GM15510 (cell line): ENCODE measurements around the gene RFX1.

Experiments used
- POLR2A ChIP-seq: IDR thresholded peaks from 3 replicates; pipeline ENCODE4 v1.6.1; 2011; ENCODE audit warnings: borderline replicate concordance; ENCODE audit not compliant: insufficient read length; ENCODE audit errors: extremely low read depth

The RFX1 gene

GRCh38 chr19:13937479-13938300 is 68.4 kb downstream of the RFX1 start:
- TF ChIP-seq POLR2A = no peak

GRCh38 chr19:13935765-13936510 is 70.2 kb downstream of the RFX1 start:
- TF ChIP-seq POLR2A = no peak

GRCh38 chr19:13934785-13935109 is 71.4 kb downstream of the RFX1 start:
- no peak for TF ChIP-seq POLR2A

DNA sequence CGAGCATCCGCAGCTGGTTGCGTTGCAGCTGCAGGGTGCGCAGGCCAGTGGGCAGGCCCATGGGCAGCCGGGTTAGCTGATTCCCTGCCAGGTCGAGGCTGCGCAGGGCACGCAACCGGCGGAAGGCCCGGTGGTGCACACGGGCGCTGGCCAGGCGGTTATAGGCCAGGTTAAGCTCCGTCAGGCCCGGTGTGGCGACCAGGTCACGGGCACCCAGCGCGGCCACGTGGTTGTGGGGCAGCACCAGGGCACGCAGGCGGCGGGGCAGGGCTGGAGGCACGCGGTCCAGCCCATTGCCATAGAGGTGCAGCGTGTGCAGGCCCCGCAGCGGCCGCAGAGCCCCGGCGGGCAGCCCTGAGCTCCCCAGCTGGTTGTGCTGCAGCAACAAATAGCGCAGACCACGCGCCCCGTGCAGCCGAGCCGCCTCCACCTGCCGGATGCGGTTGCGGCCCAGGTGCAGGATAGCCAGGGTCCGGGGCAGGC is 73.2 kb downstream of the RFX1 start:
- no peak for TF ChIP-seq POLR2A

DNA sequence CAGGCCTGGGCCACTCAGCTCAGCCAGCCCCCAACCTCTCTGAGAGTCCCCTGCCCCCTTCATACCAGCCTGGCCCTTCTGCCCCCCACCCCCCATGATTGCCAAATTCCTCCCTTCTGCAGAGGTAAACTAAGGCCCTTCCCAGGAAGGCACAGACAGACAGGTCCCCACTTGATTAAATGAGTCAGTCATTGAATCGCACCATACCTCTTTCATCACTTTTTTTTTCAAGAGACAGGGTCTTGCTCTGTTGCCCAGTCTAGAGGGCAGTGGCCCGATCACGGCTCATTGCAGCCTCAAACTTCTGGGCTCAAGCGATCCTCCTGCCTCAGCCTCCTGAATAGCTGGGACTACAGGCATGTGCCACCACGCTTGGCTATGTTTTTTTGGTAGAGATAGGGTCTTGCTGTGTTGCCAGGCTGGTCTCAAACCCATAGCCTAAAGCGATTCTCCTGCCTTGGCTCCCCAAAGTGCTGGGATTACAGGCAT is 73.9 kb downstream of the RFX1 start:
- TF ChIP-seq POLR2A = no peak

- TF ChIP-seq POLR2A = peak; percentile 14
Observed at GRCh38 chr19:13931391-13932148, 74.5 kb downstream of the RFX1 start.

- TF ChIP-seq POLR2A = no peak
Observed at GRCh38 chr19:13930402-13930801, 75.7 kb downstream of the RFX1 start.

DNA sequence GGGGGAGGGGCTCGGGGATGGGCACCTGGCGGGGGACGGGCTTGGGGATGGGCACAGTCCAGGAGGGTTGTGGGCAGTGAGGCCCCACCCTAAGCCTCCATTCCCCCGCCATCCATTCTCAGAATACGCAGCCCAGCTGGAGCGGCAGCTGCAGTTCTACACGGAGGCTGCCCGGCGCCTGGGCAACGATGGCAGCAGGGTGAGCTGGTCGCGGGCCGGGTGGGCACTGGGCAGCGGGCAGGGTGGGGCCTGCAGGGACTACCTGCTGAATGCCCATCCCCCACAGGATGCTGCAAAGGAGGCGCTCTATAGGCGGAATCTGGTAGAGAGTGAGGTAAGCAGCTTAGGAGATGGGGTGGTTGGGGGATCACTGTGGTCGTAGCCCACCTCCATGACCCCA is 76.2 kb downstream of the RFX1 start:
- no peak for TF ChIP-seq POLR2A

DNA sequence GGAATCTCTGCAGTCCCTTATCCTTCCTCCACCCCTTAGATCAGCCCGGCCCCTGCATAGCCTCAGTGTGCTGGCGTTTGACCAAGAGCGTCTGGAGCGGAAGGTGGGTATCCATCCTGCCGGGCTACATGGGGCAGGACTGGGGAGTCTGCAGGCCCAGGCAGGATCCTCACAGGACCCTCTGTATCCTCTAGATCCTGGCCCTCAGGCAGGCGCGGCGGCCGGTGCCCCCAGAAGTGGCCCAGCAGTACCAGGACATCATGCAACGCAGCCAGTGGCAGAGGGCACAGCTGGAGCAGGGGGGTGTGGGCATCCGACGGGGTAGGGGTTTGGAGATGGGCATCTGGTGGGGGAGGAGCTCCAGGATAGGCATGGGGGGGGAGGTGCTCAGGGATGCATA is 76.8 kb downstream of the RFX1 start:
- no peak for TF ChIP-seq POLR2A

DNA sequence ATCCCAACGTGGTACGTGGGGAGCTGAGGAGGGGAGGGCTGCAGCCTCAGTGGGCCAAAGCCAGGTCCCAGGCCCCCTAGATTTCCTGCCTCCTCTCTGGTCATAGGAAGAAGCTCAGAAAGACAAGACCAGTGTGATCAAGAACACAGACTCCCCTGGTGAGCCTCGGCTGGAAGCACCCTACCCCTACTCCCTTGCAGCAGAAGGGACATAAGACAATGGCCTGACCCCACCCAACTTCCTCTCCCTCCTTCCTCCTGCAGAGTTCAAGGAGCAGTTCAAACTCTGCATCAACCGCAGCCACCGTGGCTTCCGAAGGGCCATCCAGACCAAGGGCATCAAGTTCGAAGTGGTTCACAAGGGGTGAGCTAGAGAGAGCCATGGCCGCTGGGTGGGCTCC is 79.4 kb downstream of the RFX1 start:
- no peak for TF ChIP-seq POLR2A

DNA sequence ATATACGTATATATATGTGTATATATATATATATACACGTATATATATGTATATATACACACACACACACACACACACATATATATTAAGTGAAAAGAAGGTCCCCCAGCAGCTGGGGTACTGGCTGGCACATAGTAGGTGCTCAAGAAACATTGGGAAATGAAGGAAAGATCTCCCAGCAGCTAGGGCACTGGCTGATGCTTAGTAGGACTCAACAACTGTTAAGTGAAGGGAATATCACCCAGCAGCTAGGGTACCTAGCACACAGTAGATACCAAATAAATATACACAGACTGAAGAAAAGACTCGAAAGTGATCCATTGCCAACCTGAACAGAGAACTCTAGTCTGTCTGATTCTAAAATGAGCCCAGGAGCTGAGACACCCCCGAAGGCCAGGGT is 80.1 kb downstream of the RFX1 start:
- TF ChIP-seq POLR2A = no peak

DNA sequence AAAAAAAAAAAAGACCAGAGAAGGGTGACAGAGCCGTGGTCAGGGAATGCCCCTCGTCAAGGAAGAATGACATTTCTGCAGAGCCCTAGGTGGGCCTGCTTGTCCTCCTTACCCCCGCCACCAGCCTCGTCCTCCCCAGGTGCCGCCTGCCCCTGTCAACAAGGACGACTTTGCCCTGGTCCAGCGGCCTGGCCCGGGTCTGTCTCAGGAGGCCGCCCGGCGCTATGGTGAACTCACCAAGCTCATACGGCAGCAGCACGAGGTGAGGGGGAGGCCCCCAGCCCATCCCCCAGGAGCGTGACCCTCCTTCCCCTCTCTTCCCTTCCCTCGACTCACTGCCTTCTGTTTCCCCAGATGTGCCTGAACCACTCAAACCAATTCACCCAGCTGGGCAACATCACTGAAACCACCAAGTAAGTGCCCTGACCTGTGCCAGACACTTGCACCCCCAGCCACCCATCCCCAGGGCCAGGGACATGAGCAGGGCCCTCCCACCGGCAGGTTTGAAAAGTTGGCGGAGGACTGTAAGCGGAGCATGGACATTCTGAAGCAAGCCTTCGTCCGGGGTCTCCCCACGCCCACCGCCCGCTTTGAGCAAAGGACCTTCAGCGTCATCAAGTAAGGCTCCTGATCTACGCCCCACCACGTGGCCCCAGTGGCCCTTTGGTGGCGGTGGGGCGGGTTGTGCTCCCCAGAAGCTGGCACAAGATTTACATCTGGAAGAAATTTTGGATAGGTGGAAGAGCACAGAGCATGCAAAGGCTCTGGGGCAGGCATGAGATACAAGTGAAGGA is 82.7 kb downstream of the RFX1 start:
- no peak for TF ChIP-seq POLR2A

GRCh38 chr19:13920940-13921747 is 85.0 kb downstream of the RFX1 start:
- TF ChIP-seq POLR2A = no peak
